ENCODE data around the gene DCDC2.
A peak's percentile ranks its signal among the peaks of the same experiment; 100 is the strongest.
"Not testable (repeated sequence)": the region's sequence is repeated elsewhere in the genome, so short reads cannot be mapped to it uniquely, and the experiment has no call there.

DCDC2 gene

GRCh38 chr6:24357336-24358218, at the start of gene DCDC2:
DCDC2 (minus strand) TSS chr6:24358059; CDS start chr6:24357750, 309 bp downstream.
- DNase-seq (ENCODE audit: low spot score): no peak
- FAIRE-seq: no peak

- FAIRE-seq (no peak), DNase-seq (ENCODE audit: low spot score) (no peak)
Measured at GRCh38 chr6:24405262-24405661, 47.4 kb upstream of the DCDC2 start.

- DNase-seq (ENCODE audit: low spot score): no peak
- FAIRE-seq: no peak
Measured at GRCh38 chr6:24403501-24403824, 45.6 kb upstream of the DCDC2 start.

- FAIRE-seq: no peak
- DNase-seq (ENCODE audit: low spot score): peak; percentile 80
Measured at GRCh38 chr6:24402697-24403500, 45.0 kb upstream of the DCDC2 start, which contains the start of gene MRS2. MRS2 (plus strand) TSS chr6:24402936; CDS start chr6:24403047, 111 bp downstream.

- FAIRE-seq: no peak
Measured at GRCh38 chr6:24401458-24401857, 43.6 kb upstream of the DCDC2 start.

GRCh38 chr6:24400045-24401039, 42.5 kb upstream of the DCDC2 start:
- not testable (repeated sequence) for DNase-seq (ENCODE audit: low spot score)

More at GRCh38 chr6:24401458-24401857, 43.6 kb upstream of the DCDC2 start:
- no peak for DNase-seq (ENCODE audit: low spot score)

GRCh38 chr6:24397631-24398030, 39.8 kb upstream of the DCDC2 start:
- FAIRE-seq (no peak), DNase-seq (ENCODE audit: low spot score) (no peak)

More at GRCh38 chr6:24400045-24401039, 42.5 kb upstream of the DCDC2 start:
- FAIRE-seq: not testable (repeated sequence)

- DNase-seq (ENCODE audit: low spot score) (no peak), FAIRE-seq (no peak)
Measured at GRCh38 chr6:24396824-24397223, 39.0 kb upstream of the DCDC2 start.

GRCh38 chr6:24394780-24395437, 37.0 kb upstream of the DCDC2 start:
- no peak for FAIRE-seq

GRCh38 chr6:24394061-24394779, 36.4 kb upstream of the DCDC2 start:
- no peak for FAIRE-seq
- DNase-seq (ENCODE audit: low spot score): no peak

More at GRCh38 chr6:24394780-24395437, 37.0 kb upstream of the DCDC2 start:
- DNase-seq (ENCODE audit: low spot score): no peak

- DNase-seq (ENCODE audit: low spot score) (no peak), FAIRE-seq (no peak)
Measured at GRCh38 chr6:24391756-24392405, 34.0 kb upstream of the DCDC2 start.

GRCh38 chr6:24391208-24391607, 33.3 kb upstream of the DCDC2 start:
- no peak for FAIRE-seq
- DNase-seq (ENCODE audit: low spot score): no peak

GRCh38 chr6:24387818-24388217, 30.0 kb upstream of the DCDC2 start:
- DNase-seq (ENCODE audit: low spot score): no peak
- FAIRE-seq: no peak

GRCh38 chr6:24385536-24386269, 27.8 kb upstream of the DCDC2 start:
- no peak for FAIRE-seq
- no peak for DNase-seq (ENCODE audit: low spot score)

GRCh38 chr6:24384369-24385130, 26.7 kb upstream of the DCDC2 start:
- not testable (repeated sequence) for DNase-seq (ENCODE audit: low spot score); FAIRE-seq

GRCh38 chr6:24382891-24383494, 25.1 kb upstream of the DCDC2 start:
- not testable (repeated sequence) for FAIRE-seq

GRCh38 chr6:24382220-24382540, 24.3 kb upstream of the DCDC2 start:
- DNase-seq (ENCODE audit: low spot score) (no peak), FAIRE-seq (no peak)

More at GRCh38 chr6:24382891-24383494, 25.1 kb upstream of the DCDC2 start:
- DNase-seq (ENCODE audit: low spot score): not testable (repeated sequence)
